Muscle of arm (tissue), 14 donors: ENCODE results near the gene SCRN2. TPM values are rescaled to one million over a fixed set of nuclear protein-coding genes. Genes with fewer than 3 reads are reported as not detected.

Experiments used
- DNase-seq: peaks from one replicate; pipeline ENCODE4 v3.0.0-alpha.2; 2013
- long read RNA-seq, 11 donors: transcript quantifications; one replicate each; lab custom pipeline, GENCODE V29; 2026
- polyA plus RNA-seq, 12 donors: library from polyadenylated mRNA; unstranded; fragments of 120-200 nt; gene quantifications; one replicate each; pipeline ENCODE4 v1.2.1, GENCODE V29; 2013; ENCODE audit not compliant: insufficient read length in 12 of 12

Gene SCRN2
- 10 to 100 TPM in 11 of 12 donors, not detected in 1; 15.6 to 45.1 (median 23.2) TPM for polyA plus RNA-seq
- long read RNA-seq, donor 1, transcript SCRN2-212 (7 exons, 1,745 nt) = minor isoform, 6 of 37 reads
- long read RNA-seq, donor 1, transcript SCRN2-201 (8 exons, 1,548 nt) = major isoform, 18 of 37 reads
- long read RNA-seq, donor 1, partial matches to known transcripts = 0 of 37 reads
- long read RNA-seq, donor 1, other reads (novel, unspliced or antisense) = 5 of 37 reads
- long read RNA-seq, donor 2, partial matches to known transcripts = 0 of 9 reads
- long read RNA-seq, donor 2, other reads (novel, unspliced or antisense) = 0 of 9 reads
- long read RNA-seq, donor 3, partial matches to known transcripts = 0 of 3 reads
- long read RNA-seq, donor 3, other reads (novel, unspliced or antisense) = 0 of 3 reads
- long read RNA-seq, donor 4 = 0 reads
- long read RNA-seq, donor 5, transcript SCRN2-201 (8 exons, 1,548 nt) = major isoform, 8 of 16 reads
- long read RNA-seq, donor 5, partial matches to known transcripts = 0 of 16 reads
- long read RNA-seq, donor 5, other reads (novel, unspliced or antisense) = 0 of 16 reads
- long read RNA-seq, donor 6, partial matches to known transcripts = 0 of 3 reads
- long read RNA-seq, donor 6, other reads (novel, unspliced or antisense) = 0 of 3 reads
- long read RNA-seq, donor 7, partial matches to known transcripts = 0 of 4 reads
- long read RNA-seq, donor 7, other reads (novel, unspliced or antisense) = 0 of 4 reads
- long read RNA-seq, donor 8, partial matches to known transcripts = 9 of 15 reads
- long read RNA-seq, donor 8, other reads (novel, unspliced or antisense) = 0 of 15 reads
- long read RNA-seq, donor 9, partial matches to known transcripts = 0 of 3 reads
- long read RNA-seq, donor 9, other reads (novel, unspliced or antisense) = 0 of 3 reads
- long read RNA-seq, donor 10, partial matches to known transcripts = 0 of 2 reads
- long read RNA-seq, donor 10, other reads (novel, unspliced or antisense) = 0 of 2 reads
- long read RNA-seq, donor 11, partial matches to known transcripts = 0 of 9 reads
- long read RNA-seq, donor 11, other reads (novel, unspliced or antisense) = 0 of 9 reads

- DNase-seq = peak; percentile 92
Measured at GRCh38 chr17:47840742-47841487, at the start of gene SCRN2. Gene SCRN2 (minus strand): TSS chr17:47841273. CDS start chr17:47840843, 430 bp downstream.

- DNase-seq = peak; percentile 79
Measured at GRCh38 chr17:47889734-47890529, 48.9 kb upstream of the SCRN2 start.

- DNase-seq = no peak
Measured at GRCh38 chr17:47888293-47888692, 47.2 kb upstream of the SCRN2 start.

- DNase-seq = no peak
Measured at GRCh38 chr17:47884905-47885730, 44.0 kb upstream of the SCRN2 start.

GRCh38 chr17:47884427-47884740 is 43.3 kb upstream of the SCRN2 start:
- no peak for DNase-seq

GRCh38 chr17:47883589-47884426 is 42.7 kb upstream of the SCRN2 start:
- DNase-seq = no peak

GRCh38 chr17:47882695-47883588 is 41.9 kb upstream of the SCRN2 start:
- no peak for DNase-seq

GRCh38 chr17:47882247-47882646 is 41.2 kb upstream of the SCRN2 start:
- no peak for DNase-seq

GRCh38 chr17:47879776-47880454 is 38.8 kb upstream of the SCRN2 start:
- no peak for DNase-seq

GRCh38 chr17:47879028-47879585 is 38.0 kb upstream of the SCRN2 start:
- DNase-seq = no peak

GRCh38 chr17:47878203-47879027 is 37.3 kb upstream of the SCRN2 start:
- DNase-seq = no peak

GRCh38 chr17:47877368-47878034 is 36.4 kb upstream of the SCRN2 start:
- no peak for DNase-seq

GRCh38 chr17:47875011-47875985 is 34.2 kb upstream of the SCRN2 start:
- DNase-seq = no peak
